Aorta (tissue), 5 donors: ENCODE measurements around the gene CLIC5. TPM values are rescaled to one million over a fixed set of nuclear protein-coding genes. Genes with fewer than 3 reads are reported as not detected.

Experiments
- ATAC-seq: fragments of 200-7000 bp; cut with Tn5 transposase; one replicate; pipeline ENCODE4 v1.9.1; 2022; ENCODE audit warnings: moderate library complexity; ENCODE audit not compliant: low FRiP score
- DNase-seq, 2 donors: peaks; one replicate each; pipeline ENCODE4 v3.0.0-alpha.2; 2020
- H3K27ac ChIP-seq, 2 donors: one replicate each; pipeline ENCODE4 v1.5.1; 2013; ENCODE audit warnings: low read length in 2 of 2, mild to moderate bottlenecking in 2 of 2, moderate library complexity in 2 of 2, control low read depth in 1 of 2, inconsistent platforms in 1 of 2, low read depth in 1 of 2
- H3K27me3 ChIP-seq, 2 donors: one replicate each; pipeline ENCODE4 v1.6.1; 2013; ENCODE audit warnings: control low read depth in 1 of 2, low read length in 1 of 2, mild to moderate bottlenecking in 1 of 2, moderate library complexity in 1 of 2; ENCODE audit not compliant: insufficient read depth in 2 of 2, control insufficient read depth in 1 of 2
- H3K36me3 ChIP-seq, 2 donors: one replicate each; pipeline ENCODE4 v1.6.1; 2013; ENCODE audit warnings: control low read depth in 1 of 2, low read length in 1 of 2, mild to moderate bottlenecking in 1 of 2; ENCODE audit not compliant: insufficient read depth in 2 of 2, control insufficient read depth in 1 of 2
- H3K4me1 ChIP-seq, 2 donors: one replicate each; pipeline ENCODE4 v1.6.1; 2013; ENCODE audit warnings: low read length in 2 of 2, control low read depth in 1 of 2, mild to moderate bottlenecking in 1 of 2, moderate library complexity in 1 of 2; ENCODE audit not compliant: insufficient read depth in 2 of 2, control insufficient read depth in 1 of 2
- H3K4me3 ChIP-seq, 2 donors: one replicate each; pipeline ENCODE4 v1.5.1; 2013; ENCODE audit warnings: low read length in 2 of 2, control low read depth in 1 of 2, mild to moderate bottlenecking in 1 of 2
- H3K9me3 ChIP-seq: one replicate; pipeline ENCODE4 v1.6.1; 2013; ENCODE audit warnings: mild to moderate bottlenecking, low read length; ENCODE audit not compliant: control insufficient read depth
- WGBS, 2 donors: extraction: QIAGEN DNeasy Blood & Tissue Kit; methylation state at CpG; one replicate each; pipeline ENCODE4 v1.1.7; 2013; 5-methylcytosine and 5-hydroxymethylcytosine counted together
- intact Hi-C, 2 donors: fragments of 100-400 bp; cut with DNase I; formaldehyde crosslinking; loops; one replicate each; pipeline versions ENCODE4 v1.14.2 to v1.15.0; 2022
- long read RNA-seq, 2 donors: library from polyadenylated mRNA; unstranded; transcript quantifications; one replicate each; pipeline ENCODE4 v2.0.0, GENCODE V29; 2020 to 2021
- polyA plus RNA-seq, 2 donors: library from polyadenylated mRNA; stranded (reverse); fragments of 200-250 nt; gene quantifications; one replicate each; pipeline ENCODE4 v1.2.3, GENCODE V29; 2013
- total RNA-seq, 2 donors: library from RNA; stranded (reverse); fragmentation: NEBNext Ultra II Directional; extraction: Animal tissue kit (Norgen Biotek cat#: 25700); gene quantifications; one replicate each; pipeline ENCODE4 v1.2.1, GENCODE V29; 2021
- donor health status: healthy with polysubstance abuse.
- donor health status: Bipolar disorder and iron deficiency.
- donor health status: DM: no; HTN: no; CAD: no.
- donor health status: DM: no; HTN: no; CAD: no.
- donor health status: DM: yes; HTN: yes; CAD: no.

The CLIC5 gene
- total RNA-seq, result 1 to 10 TPM; 3.7 to 9.2 TPM
- 1 to 10 TPM in 1 of 2 donors, under 1 TPM in 1; 0.10 to 5.8 TPM for polyA plus RNA-seq
- long read RNA-seq, donor 1, full-length matches to known transcripts, result 3 of 6 reads
- long read RNA-seq, donor 1, partial matches to known transcripts, result 1 of 6 reads
- long read RNA-seq, donor 1, other reads (novel, unspliced or antisense), result 2 of 6 reads
- long read RNA-seq, donor 2, full-length matches to known transcripts, result 1 of 5 reads
- long read RNA-seq, donor 2, partial matches to known transcripts, result 0 of 5 reads
- long read RNA-seq, donor 2, other reads (novel, unspliced or antisense), result 4 of 5 reads

DNA sequence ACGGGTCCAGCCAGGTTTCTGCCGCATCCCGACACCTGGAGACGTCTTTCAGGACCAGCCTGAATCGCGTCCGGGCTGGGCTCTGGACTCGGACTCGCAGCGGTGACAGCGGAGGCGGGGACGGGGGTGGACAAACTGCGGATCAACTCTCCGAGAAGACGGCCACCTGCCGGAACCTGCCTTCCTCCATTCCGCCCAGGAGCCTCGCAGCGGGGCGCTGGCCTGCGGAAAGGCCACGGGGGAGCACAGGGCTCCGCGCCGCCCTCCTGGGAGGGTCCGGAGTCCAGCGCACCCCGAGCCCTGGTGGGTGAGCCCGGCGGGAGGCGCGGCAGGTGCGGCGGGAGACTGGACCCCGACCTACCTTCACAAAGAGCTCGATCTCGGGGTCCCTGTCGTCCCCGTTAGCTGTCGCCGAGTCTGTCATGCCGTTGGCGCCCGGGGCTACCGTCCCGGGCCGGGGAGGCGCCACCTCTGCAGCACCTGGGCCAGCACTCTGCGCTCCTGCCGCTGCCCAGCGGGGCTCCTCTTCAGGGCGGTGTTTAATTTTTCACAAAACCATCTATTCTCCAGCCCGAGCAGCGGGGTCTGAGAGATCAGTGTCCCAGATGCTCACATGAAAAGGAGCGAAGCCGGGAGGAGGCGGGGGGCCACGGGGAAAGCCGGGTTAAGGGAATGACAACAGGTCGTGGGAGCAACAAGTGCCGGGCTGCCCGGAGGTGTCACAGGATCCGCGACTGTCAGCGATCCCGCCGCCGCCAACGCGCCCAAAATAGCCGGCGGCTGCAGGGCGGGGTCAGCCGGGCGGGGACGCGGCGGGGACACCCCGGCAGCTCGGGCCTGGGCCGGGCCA is at the start of gene CLIC5:
Gene CLIC5 (minus strand): TSS at position 742 of the 850 bp plus-strand sequence. CDS start 318 bp downstream, at position 424.
- H3K4me1 ChIP-seq, result no peaks in the 10 kb centered on the region
- peaks cover 1% of the 10 kb centered on the region for H3K9me3 ChIP-seq
- peak; percentile 50 for ATAC-seq
- intact Hi-C loops, result no loop called here
- no peaks in the 10 kb centered on the region for H3K36me3 ChIP-seq
- 1% methylated on average over 80 to 82 of the region's 82 CpGs for WGBS, 2 donors
- no peaks in the 10 kb centered on the region for H3K27me3 ChIP-seq
- peak within 1 kb of the TSS in 1 of 2 donors; percentile 1 for H3K4me3 ChIP-seq
- peak; percentile 50 to 79 for DNase-seq
- H3K27ac ChIP-seq, result no peak within 1 kb of the TSS

DNA sequence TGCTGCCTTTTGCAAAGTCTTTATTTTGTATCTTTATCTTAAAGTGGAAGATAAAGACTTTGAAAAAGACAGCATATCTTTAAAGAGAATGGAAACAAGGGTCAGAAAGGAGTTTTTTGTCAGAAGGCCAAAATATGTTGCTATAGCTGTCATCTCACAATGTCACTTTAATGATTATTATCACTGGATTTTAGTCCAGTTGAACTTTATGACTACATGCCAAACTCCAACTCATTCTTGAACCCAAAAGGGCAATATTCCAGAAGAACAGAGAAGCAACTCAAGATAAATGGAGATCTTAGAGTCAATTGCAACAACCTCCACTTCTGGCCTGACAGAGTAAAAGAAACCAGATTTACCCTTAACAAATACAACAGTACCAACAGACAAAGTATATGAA is 47.3 kb upstream of the CLIC5 start:
- ATAC-seq (no peak), DNase-seq (no peak)
- intact Hi-C loops, result no loop called here
- H3K4me3 ChIP-seq, result no peak overlapping the region
- peaks cover 6% of the 10 kb centered on the region for H3K9me3 ChIP-seq
- no peaks in the 10 kb centered on the region for H3K36me3 ChIP-seq
- no peaks in the 10 kb centered on the region for H3K4me1 ChIP-seq
- H3K27ac ChIP-seq, result no peak overlapping the region
- H3K27me3 ChIP-seq, result no peaks in the 10 kb centered on the region

DNA sequence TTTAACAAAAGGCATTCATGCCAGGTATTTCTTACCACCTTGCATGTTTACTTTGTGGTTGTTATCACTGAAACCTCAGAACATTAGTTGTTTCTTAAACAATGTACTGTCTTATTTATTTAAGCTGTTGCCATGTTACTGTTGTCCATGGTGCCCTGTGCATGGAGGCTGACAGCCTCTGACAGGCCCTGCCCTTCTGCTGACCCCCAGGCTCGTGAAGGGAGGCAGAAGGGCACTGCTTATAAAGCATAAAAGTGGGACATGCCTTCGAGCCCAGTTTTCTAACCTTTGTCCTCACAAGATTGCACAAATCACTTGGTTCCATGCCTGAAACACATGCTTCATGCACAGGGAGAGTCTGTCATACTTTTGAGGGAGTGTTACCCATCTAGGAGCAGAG is 46.7 kb upstream of the CLIC5 start:
- intact Hi-C loops, result no loop called here
- Histone ChIP-seq H3K36me3 (no peaks in the 10 kb centered on the region), H3K4me3 (no peak overlapping the region), H3K27me3 (no peaks in the 10 kb centered on the region), H3K4me1 (no peaks in the 10 kb centered on the region), H3K27ac (no peak overlapping the region), H3K9me3 (peaks cover 6% of the 10 kb centered on the region)
- DNase-seq (no peak), ATAC-seq (no peak)
- WGBS, 2 donors, result 5 to 18% methylated on average over 2 of the region's 2 CpGs

DNA sequence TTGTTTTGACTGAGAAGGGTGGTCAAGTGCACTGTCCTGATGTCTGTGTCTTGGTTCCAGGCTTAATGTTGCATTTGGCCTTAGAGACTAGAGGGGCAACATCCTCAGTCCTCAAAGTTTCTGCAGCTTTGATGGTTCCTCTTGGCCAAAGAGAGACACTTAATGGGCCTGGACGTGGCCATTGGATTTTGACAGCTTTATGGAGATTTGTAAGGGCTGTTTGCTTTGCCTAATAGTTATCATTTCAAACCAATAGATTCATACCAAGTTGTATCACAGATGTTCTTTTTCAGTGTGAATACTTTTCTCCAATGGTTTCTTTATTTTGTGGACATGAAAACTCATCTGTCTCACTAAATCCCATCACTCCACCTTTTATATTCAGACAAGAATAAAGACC is 45.8 kb upstream of the CLIC5 start:
- no peak overlapping the region for H3K27ac ChIP-seq
- H3K27me3 ChIP-seq, result no peaks in the 10 kb centered on the region
- intact Hi-C loops, result no loop called here
- H3K4me1 ChIP-seq, result no peaks in the 10 kb centered on the region
- WGBS, 2 donors, result 35 to 60% methylated on average over 1 of the region's 1 CpG
- ATAC-seq (no peak), DNase-seq (no peak)
- no peaks in the 10 kb centered on the region for H3K36me3 ChIP-seq
- H3K4me3 ChIP-seq, result no peak overlapping the region
- H3K9me3 ChIP-seq, result peaks cover 6% of the 10 kb centered on the region

DNA sequence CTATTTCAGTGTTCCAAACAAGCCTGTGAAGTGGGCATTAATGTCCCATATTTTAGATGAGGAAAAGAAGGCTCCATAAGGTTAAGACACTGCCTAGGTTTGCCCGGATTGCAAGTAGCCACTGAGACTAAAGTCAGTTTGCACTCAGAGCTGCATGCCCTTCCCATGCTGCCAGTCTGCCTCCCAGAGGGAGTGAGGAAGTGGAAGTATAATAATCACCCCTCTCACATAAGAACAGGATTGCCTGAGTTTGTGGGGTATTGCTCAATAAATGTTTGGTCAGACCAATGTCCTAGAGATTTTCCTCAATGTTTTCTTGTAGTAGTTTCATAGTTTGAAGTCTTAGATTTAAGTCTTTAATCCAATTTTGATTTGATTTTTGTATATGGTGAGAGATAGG is 43.9 kb upstream of the CLIC5 start:
- no peaks in the 10 kb centered on the region for H3K4me1 ChIP-seq
- H3K27ac ChIP-seq, result no peak overlapping the region
- intact Hi-C loops, result no loop called here
- no peak for DNase-seq
- peaks cover 6% of the 10 kb centered on the region for H3K9me3 ChIP-seq
- WGBS, 2 donors, result 66 to 79% methylated on average over 1 of the region's 1 CpG
- no peaks in the 10 kb centered on the region for H3K36me3 ChIP-seq
- ATAC-seq, result no peak
- no peak overlapping the region for H3K4me3 ChIP-seq
- H3K27me3 ChIP-seq, result no peaks in the 10 kb centered on the region

DNA sequence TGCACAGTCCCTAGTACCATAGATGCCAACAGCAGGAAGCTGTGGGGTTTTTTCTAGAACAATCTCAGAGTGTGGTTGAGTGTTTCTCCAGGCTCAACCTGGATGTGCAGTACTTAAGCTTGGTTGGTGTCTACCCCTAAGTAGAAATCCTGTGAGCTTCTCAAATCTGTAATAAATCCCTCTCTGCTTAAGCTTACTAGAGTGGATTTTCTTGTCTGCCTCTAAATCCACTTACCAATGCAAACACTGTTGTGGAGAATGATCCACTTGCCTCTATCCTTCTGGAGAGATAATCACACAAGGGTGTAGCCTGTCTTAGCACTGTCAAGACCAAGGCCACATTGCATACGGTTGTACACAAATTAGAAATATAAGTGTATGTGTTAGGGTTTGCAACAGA is 43.3 kb upstream of the CLIC5 start:
- intact Hi-C loops, result no loop called here
- no peak overlapping the region for H3K4me3 ChIP-seq
- DNase-seq (no peak), ATAC-seq (no peak)
- H3K27me3 ChIP-seq, result no peaks in the 10 kb centered on the region
- H3K27ac ChIP-seq, result no peak overlapping the region
- no peaks in the 10 kb centered on the region for H3K4me1 ChIP-seq
- WGBS, 2 donors, result 83 to 92% methylated on average over 1 of the region's 1 CpG
- H3K36me3 ChIP-seq, result no peaks in the 10 kb centered on the region
- peaks cover 6% of the 10 kb centered on the region for H3K9me3 ChIP-seq

DNA sequence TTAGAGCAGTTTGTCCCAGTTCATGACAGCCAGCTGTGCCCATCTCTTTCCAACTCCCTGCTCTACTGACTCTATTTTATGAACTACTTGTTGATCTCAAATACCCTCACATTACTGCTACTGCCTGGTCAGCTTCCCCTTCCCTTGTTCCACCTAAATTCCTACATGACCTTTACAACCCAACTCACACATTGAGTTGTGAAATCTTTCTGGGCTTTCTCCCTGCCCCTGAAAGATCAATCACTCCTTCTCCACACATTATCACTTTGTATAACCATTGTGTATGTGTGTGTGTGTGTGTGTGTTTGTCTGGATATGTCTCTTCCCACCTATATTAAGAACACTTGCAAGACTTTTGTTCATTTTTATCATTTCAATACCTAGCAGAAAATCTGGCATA is 42.1 kb upstream of the CLIC5 start:
- ATAC-seq, result no peak
- intact Hi-C loops, result no loop called here
- DNase-seq, result no peak
- Histone ChIP-seq H3K27ac (no peak overlapping the region), H3K36me3 (no peaks in the 10 kb centered on the region), H3K27me3 (no peaks in the 10 kb centered on the region), H3K4me1 (no peaks in the 10 kb centered on the region), H3K4me3 (no peak overlapping the region), H3K9me3 (peaks cover 5% of the 10 kb centered on the region)

DNA sequence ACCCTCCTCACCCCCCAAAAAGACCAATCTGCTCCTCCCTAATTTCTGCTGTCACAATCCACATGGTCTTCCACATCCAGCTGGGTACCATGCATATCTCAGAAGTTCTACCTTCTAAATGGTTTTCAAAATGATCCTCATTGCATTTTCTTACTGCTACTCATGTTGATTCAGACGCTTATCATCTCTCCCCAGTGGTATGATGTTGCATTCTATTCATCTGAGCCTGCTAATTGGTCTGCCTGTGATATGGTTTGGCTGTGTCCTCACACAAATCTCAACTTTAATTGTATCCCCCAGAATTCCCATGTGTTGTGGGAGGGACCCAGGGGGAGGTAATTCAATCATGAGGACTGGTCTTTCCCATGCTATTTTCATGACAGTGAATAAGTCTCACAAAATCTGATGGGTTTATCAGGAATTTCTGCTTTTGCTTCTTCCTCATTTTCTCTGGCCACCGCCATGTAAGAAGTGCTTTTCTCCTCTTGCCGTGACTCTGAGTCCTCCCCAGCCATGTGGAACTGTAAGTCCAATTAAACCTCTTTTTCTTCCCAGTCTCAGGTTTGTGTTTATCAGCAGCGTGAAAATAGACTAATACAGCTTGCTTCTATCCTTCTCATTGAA is 41.4 kb upstream of the CLIC5 start:
- peaks cover 2% of the 10 kb centered on the region for H3K9me3 ChIP-seq
- intact Hi-C loops, result no loop called here
- DNase-seq, result no peak
- no peaks in the 10 kb centered on the region for H3K36me3 ChIP-seq
- no peak overlapping the region for H3K27ac ChIP-seq
- no peaks in the 10 kb centered on the region for H3K27me3 ChIP-seq
- WGBS, 2 donors, result 80 to 89% methylated on average over 4 of the region's 4 CpGs
- no peak overlapping the region for H3K4me3 ChIP-seq
- no peak for ATAC-seq
- no peaks in the 10 kb centered on the region for H3K4me1 ChIP-seq
